GDM1 (cell line): Measurements from ENCODE around the gene APLN.

ENCODE experiments used
- DNase-seq: peaks from one replicate; lab custom pipeline; 2025; lab: John Stamatoyannopoulos, UW

The APLN gene

GRCh38 chrX:129640737-129641136 lies 14.0 kb downstream of the APLN start:
- no peak for DNase-seq

DNA sequence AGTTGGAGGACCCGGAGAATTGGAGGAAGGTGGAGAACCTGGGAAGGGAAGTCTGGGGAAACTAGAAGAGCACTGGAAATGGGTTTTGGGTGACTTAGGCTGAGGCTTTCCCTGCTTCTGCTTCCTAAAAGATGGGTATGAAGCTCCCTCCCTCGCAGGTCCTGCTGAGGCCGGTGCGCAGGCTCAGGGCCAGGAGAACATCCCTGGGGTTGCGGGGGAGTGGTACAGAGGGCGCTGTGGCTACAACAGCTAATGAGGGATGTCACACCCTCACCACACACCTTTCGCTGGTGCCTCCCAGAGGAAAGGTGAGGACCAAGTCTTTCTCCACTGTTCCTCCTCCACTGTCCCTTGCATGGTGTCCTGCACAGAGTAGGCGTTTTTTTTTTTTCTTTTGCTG lies 15.8 kb downstream of the APLN start:
- DNase-seq, result no peak

DNA sequence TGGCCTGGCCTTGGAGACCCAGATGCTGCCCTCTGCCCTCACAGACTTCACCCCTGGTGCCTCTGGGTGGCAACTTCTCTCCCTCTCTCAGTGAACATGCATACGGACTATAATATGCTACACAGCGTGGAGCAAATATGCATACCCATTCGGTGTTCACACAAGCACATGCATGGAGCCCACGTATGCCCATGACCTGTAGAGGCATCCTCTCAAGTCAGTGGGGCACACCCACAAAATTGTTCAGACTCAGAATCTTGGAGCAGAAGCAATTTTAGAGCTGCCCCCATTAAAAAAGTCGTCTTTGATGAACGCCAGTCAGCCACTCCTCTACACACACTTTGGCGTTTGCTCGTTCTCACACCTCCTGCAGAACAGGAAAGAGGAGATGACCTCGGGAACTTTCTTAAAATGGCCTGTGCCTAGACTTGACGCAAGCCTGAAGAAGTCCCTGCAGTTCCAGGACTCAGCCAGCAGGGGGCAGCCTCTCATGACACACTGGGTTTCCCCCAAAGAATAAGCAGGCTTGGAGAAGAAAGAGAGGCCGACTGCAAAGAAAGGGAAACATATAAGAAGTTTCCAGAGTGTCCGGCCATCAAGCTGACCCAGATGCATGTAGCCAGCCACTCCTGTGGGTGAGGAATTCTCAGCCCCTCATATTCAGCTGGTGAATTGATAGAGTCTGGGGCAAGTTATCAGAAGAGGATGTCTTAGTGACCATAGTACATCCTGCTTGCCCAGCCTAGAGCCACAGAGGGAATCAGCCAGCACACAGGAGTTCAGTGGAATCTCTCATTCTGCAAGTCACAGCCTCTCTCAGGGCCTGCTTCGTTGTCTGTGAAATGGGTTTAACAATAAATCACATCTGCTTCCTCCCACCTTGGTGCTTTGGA lies 17.3 kb downstream of the APLN start:
- peak; percentile 63 for DNase-seq

DNA sequence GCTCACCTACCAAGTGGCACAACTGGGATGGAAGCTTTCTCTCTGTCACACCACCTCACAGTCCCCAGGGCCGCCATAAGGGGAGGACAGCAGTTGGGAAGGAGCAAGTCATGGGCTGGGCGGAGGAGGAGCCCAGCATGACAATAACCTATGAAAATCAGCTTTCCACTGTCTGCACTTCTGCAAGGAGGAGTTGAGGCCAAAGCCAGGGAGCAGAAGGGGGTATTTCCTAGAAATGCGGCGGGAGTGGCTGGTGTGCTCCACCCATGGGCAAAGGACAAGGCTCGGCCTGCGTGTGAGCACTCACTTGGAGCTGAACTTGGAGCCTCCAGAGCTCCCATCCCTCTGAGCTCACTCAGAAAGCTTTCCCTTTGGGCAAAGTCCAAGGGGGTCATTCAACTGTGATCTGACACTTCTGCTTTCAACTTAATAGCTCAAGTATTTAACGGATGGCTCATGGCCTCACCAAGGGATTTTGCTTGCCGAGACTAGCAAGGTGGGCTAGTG lies 18.5 kb downstream of the APLN start:
- no peak for DNase-seq

DNA sequence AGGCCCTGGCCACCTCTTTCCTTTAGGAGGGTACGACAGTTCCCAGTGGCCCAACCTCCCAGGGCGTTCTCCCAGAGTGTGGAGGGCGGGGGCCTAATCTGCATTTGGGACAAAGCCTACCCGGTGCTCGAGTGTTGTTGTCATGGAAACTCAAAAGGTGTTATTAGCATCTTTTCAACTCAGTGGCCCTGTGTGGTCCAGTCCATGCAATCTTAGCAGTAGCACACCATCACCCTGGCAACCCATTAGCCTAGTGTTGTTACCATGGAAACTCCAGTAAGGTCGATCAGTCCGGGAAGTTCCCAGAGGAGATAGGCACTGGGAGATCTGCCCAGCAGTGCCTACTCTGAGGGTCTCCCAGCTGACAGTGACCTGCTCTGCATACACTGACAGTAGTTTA lies 20.2 kb downstream of the APLN start:
- no peak for DNase-seq

GRCh38 chrX:129632443-129632842 lies 22.3 kb downstream of the APLN start:
- DNase-seq, result no peak

DNA sequence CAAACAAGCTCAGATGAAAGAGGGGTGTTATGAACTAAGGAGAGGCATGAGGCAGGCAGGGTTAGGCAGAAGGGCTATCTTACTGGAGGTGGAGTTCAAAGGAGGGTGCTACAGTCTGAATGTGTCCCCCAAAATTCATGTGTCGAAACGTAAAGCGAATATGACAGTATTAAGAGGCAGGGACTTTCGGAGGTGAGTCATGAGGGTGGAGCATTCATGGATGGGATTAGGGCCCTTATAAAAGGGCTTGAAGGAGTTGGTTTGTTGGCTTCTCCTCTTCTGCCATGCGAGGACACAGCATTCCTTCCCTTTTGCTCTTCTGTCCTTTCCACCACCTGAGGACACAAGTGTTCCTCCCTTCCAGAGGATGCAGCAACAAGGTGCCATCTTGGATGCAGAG lies 22.9 kb downstream of the APLN start:
- no peak for DNase-seq

GRCh38 chrX:129629837-129630236 lies 24.9 kb downstream of the APLN start:
- no peak for DNase-seq

- DNase-seq, result no peak
Observed at GRCh38 chrX:129626026-129626425, 28.7 kb downstream of the APLN start.

GRCh38 chrX:129622757-129623301 lies 31.9 kb downstream of the APLN start:
- DNase-seq, result no peak

DNA sequence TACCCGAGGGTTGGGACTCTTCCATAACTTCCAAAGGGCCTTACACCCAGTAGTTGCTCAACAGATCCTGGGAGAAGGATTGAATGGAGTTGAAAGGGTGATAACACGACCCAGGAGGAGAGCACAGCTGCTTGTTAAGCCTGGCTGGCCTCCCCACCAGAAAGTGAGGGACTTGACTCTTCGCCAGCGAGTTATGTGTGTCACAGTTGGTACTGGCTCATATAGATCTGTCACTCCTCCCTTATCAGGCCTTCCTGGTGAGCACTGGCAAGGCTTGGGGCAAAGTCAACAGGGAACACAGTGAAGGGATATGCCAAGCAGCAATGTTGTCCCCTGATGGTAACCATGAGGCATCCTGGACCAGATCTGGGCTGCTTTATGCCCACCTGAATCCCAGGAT lies 35.8 kb downstream of the APLN start:
- DNase-seq, result no peak

GRCh38 chrX:129617420-129617819 lies 37.3 kb downstream of the APLN start:
- no peak for DNase-seq

DNA sequence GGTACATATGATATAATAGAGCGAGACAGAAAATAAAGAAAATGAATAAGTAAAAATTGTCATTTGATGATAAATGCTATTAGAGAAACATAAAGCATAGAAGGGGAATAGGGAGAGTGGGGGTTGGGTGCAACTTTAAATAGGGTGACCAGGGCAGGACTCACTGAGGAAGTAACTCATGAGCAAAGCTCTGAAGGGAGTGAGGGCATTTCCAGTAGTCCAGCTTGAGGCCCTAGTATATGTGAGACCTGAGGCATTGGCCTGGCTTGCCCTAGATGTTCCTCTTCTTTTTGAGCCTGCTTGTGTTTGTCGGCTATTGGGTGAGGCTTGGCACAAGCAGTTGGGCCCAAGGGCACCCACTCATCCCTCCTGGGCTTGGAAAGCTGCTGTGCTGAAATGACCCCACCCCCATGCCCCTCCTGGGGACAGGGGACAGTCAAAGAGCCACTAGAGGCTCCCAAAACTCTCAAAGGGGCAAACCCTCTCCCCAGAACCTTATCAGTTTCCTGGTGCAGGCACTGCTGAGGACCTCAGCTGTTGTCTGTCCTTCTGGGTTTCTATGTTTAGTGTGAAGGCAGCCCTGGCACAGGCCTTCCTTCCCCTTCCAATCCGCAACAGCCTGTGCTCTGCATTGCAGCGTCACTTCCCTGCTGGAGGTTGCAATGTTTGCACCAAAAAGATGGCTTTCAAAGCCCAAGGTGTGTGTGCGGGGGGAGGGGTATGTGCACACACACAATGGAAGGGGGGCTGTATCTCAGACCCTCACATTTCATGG lies 40.1 kb downstream of the APLN start:
- DNase-seq, result peak; percentile 73

DNA sequence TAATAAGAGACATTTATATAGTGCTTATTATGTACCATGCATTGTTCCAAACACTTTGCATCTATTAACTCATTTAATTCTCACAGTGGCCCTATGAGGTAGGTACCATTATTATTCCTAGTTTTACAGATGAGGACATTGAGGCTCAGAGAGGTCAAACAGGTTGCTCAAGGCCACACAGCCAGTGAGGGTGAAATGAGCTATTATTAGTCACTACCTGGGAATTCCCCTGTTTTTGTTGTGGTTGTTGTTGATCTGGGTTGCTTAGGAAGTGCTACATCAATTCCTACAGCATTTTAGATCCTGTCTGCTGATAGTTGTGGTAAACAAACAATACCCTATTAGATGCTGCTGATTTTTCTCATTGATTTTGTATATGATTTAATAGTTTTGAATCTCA lies 41.2 kb downstream of the APLN start:
- DNase-seq, result no peak

DNA sequence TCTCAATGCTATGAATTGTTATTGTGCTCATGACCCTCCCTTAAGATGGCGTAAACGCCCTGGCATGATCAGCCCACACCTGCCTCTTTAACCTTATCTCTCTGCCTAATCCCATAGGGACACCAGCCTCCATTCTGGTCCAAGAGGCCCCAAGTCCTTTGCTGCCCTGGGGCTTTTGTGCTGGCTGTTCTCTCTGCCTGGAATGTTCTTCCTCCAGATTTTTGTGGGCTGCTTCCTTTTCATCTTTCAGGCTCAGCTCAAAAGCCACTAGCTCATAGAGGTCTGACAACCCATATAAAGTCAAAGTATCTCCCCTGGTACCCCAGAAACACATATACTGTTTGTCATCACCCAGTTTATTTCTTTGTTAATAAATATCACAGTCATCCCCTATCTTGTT lies 42.4 kb downstream of the APLN start:
- DNase-seq, result no peak

DNA sequence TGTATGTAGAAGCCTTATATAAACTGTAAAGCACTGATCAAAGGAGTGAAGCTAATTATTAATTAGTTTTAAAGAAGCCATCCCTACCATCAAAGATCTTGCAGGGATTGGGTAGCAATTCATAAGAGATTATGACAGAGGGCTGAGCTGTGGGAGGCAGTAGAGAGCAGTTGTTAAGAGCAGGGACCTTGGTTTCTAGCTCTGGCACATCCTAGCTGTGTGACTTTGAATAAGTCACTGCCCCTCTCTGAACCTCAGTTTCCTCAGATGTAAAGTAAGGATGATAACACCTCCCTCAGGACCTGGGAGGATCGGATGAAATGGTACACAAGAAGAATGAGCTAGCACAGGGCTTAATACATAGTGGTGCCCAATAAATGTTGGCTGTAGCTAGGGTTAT lies 45.4 kb downstream of the APLN start:
- DNase-seq, result no peak

GRCh38 chrX:129608496-129608895 lies 46.3 kb downstream of the APLN start:
- DNase-seq, result no peak

- DNase-seq, result peak; percentile 21
Observed at GRCh38 chrX:129606918-129607317, 47.8 kb downstream of the APLN start.

- DNase-seq, result no peak
Observed at GRCh38 chrX:129600981-129601424, 53.8 kb downstream of the APLN start.

GRCh38 chrX:129599996-129600395 lies 54.8 kb downstream of the APLN start:
- no peak for DNase-seq

DNA sequence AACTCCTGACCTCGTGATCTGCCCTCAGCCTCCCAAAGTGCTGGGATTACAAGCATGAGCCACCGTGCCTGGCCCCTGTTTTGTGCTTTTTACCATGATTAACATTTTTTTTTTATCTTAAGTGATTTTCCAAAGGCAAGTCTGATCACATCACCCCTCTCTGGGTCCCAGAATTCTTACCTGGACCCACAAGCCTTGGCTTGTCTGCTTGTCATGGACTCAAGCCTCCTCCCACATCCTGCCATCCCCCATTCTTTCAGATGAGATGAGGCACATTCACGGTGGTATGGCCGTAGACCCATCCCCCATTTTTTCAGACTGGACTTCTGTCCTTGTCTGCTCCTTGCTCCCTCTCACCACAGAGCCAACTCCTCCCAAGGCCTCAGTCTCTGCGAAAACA lies 55.3 kb downstream of the APLN start:
- no peak for DNase-seq

DNA sequence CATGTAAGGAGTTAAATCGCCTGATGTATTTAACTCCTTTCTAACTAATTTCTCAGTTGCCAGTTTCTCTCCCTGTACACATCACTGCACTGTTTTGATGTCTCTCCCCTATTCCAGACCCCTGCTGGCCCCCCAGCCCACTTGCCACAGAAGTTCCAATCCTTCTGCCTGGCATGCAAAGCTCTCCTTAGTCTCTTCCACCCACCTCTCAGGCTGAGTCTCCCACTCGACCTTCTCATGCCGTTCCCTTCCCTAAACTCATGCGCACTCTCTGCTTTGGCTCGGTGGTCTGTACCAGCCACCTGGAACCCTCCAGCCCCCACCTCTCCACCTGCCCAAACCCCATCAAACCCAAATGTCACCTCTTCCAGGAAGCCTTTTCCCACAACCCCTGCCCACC lies 56.9 kb downstream of the APLN start:
- no peak for DNase-seq

- DNase-seq, result no peak
Observed at GRCh38 chrX:129596077-129596476, 58.7 kb downstream of the APLN start.
